ENCODE measurements around the gene PPM1N.

The PPM1N gene

GRCh38 chr19:45498411-45499195 lies at the start of gene PPM1N:
PPM1N (plus strand) TSS chr19:45498443; CDS start chr19:45498473, 30 bp downstream.
- no peak for DNase-seq

GRCh38 chr19:45448887-45449299 lies 49.4 kb upstream of the PPM1N start:
- no peak for DNase-seq

- DNase-seq, result peak; percentile 22
Measured at GRCh38 chr19:45450012-45450333, 48.3 kb upstream of the PPM1N start.

GRCh38 chr19:45451131-45451849 lies 47.0 kb upstream of the PPM1N start:
- no peak for DNase-seq

- no peak for DNase-seq
Measured at GRCh38 chr19:45451850-45452387, 46.3 kb upstream of the PPM1N start.

- DNase-seq, result peak; percentile 72
Measured at GRCh38 chr19:45455707-45456499, 42.3 kb upstream of the PPM1N start.

- DNase-seq, result no peak
Measured at GRCh38 chr19:45456500-45456815, 41.8 kb upstream of the PPM1N start.

GRCh38 chr19:45457776-45458175 lies 40.5 kb upstream of the PPM1N start:
- no peak for DNase-seq

GRCh38 chr19:45460807-45461347 lies 37.4 kb upstream of the PPM1N start:
- DNase-seq, result no peak

GRCh38 chr19:45462174-45462573 lies 36.1 kb upstream of the PPM1N start:
- DNase-seq, result no peak

GRCh38 chr19:45463241-45463640 lies 35.0 kb upstream of the PPM1N start:
- DNase-seq, result no peak

- DNase-seq, result no peak
Measured at GRCh38 chr19:45464274-45464673, 34.0 kb upstream of the PPM1N start.

- no peak for DNase-seq
Measured at GRCh38 chr19:45464852-45465441, 33.3 kb upstream of the PPM1N start.

GRCh38 chr19:45467115-45467455 lies 31.2 kb upstream of the PPM1N start:
- no peak for DNase-seq

GRCh38 chr19:45467456-45468158 lies 30.6 kb upstream of the PPM1N start, which contains the start of gene FOSB:
FOSB (plus strand) TSS chr19:45467996; CDS start chr19:45468587, 591 bp downstream.
- peak; percentile 85 for DNase-seq

- no peak for DNase-seq
Measured at GRCh38 chr19:45468159-45468651, 30.0 kb upstream of the PPM1N start.

GRCh38 chr19:45468803-45469131 lies 29.5 kb upstream of the PPM1N start:
- no peak for DNase-seq

- DNase-seq, result peak; percentile 74
Measured at GRCh38 chr19:45469132-45469944, 28.9 kb upstream of the PPM1N start.

GRCh38 chr19:45469945-45470761 lies 28.1 kb upstream of the PPM1N start:
- no peak for DNase-seq

- DNase-seq, result no peak
Measured at GRCh38 chr19:45470762-45471081, 27.5 kb upstream of the PPM1N start.
